ENCODE measurements around the gene OR2AG1.
A peak's percentile ranks its signal among the peaks of the same experiment; 100 is the strongest.

Gene OR2AG1

GRCh38 chr11:6746626-6747025 is 36.2 kb upstream of the OR2AG1 start:
- H3K4me3 ChIP-seq (ENCODE audit: low read depth, low read length), result no peak overlapping the region
- TF ChIP-seq MYC (IDR thresholded peaks at IDR 0.05; ENCODE audit: low read depth, low read length), result no peak
- TF ChIP-seq POLR2A (IDR thresholded peaks at IDR 0.05; ENCODE audit: extremely low read depth, insufficient read length), result no peak
- no peak for TF ChIP-seq CTCF (IDR thresholded peaks at IDR 0.05; ENCODE audit: low read depth, low read length)
- no peak for TF ChIP-seq MAX (IDR thresholded peaks at IDR 0.05; ENCODE audit: low read depth, low read length)
- no peak for DNase-seq (ENCODE audit: low read depth)

- TF ChIP-seq MYC (IDR thresholded peaks at IDR 0.05; ENCODE audit: low read depth, low read length) (no peak), POLR2A (IDR thresholded peaks at IDR 0.05; ENCODE audit: extremely low read depth, insufficient read length) (no peak), CTCF (IDR thresholded peaks at IDR 0.05; ENCODE audit: low read depth, low read length) (no peak), MAX (IDR thresholded peaks at IDR 0.05; ENCODE audit: low read depth, low read length) (no peak)
- DNase-seq (ENCODE audit: low read depth), result no peak
- no peak overlapping the region for H3K4me3 ChIP-seq (ENCODE audit: low read depth, low read length)
Observed at GRCh38 chr11:6747097-6747668, 35.6 kb upstream of the OR2AG1 start.

GRCh38 chr11:6755303-6755952 is 27.4 kb upstream of the OR2AG1 start:
- TF ChIP-seq POLR2A (IDR thresholded peaks at IDR 0.05; ENCODE audit: extremely low read depth, insufficient read length) (no peak), CTCF (IDR thresholded peaks at IDR 0.05; ENCODE audit: low read depth, low read length) (peak; percentile 88)
- no peak overlapping the region for H3K4me3 ChIP-seq (ENCODE audit: low read depth, low read length)
- DNase-seq (ENCODE audit: low read depth), result peak; percentile 32

- DNase-seq (ENCODE audit: low read depth), result no peak
- no peak for TF ChIP-seq CTCF (IDR thresholded peaks at IDR 0.05; ENCODE audit: low read depth, low read length)
- TF ChIP-seq MYC (IDR thresholded peaks at IDR 0.05; ENCODE audit: low read depth, low read length), result no peak
- TF ChIP-seq MAX (IDR thresholded peaks at IDR 0.05; ENCODE audit: low read depth, low read length), result no peak
- no peak overlapping the region for H3K4me3 ChIP-seq (ENCODE audit: low read depth, low read length)
Observed at GRCh38 chr11:6755953-6756347, 26.9 kb upstream of the OR2AG1 start.

GRCh38 chr11:6757373-6757967 is 25.4 kb upstream of the OR2AG1 start:
- DNase-seq (ENCODE audit: low read depth), result peak; percentile 62
- no peak for TF ChIP-seq POLR2A (IDR thresholded peaks at IDR 0.05; ENCODE audit: extremely low read depth, insufficient read length)
- TF ChIP-seq MAX (IDR thresholded peaks at IDR 0.05; ENCODE audit: low read depth, low read length), result 0 out of 2 replicates have a peak, but pooled peaks have one; percentile 6
- TF ChIP-seq CTCF (IDR thresholded peaks at IDR 0.05; ENCODE audit: low read depth, low read length), result peak; percentile 64
- no peak for TF ChIP-seq MYC (IDR thresholded peaks at IDR 0.05; ENCODE audit: low read depth, low read length)
- H3K4me3 ChIP-seq (ENCODE audit: low read depth, low read length), result no peak overlapping the region
